GM12878 (cell line): Measurements from ENCODE around the gene NADSYN1. TPM values are rescaled to one million over a fixed set of nuclear protein-coding genes. Genes with fewer than 3 reads are reported as not detected.

ENCODE experiments used
- ATAC-seq: fragments of 200-7000 bp; cut with Tn5 transposase; 3 replicates; pipeline ENCODE4 v1.9.1; 2020; ENCODE audit warnings: mild to moderate bottlenecking, moderate library complexity
- BruUV-seq: library from RNA; stranded (reverse); fragments of 400-500 nt; replicated peaks from 2 replicates; lab custom pipeline; 2021; lab: Mats Ljungman, UMichigan
- CTCF ChIA-PET: fragments of 300-600 bp; sonication (Branson Sonifier 250); formaldehyde crosslinking; extraction: SDS; loops from one replicate; lab custom pipeline; 2021; ENCODE audit warnings: inconsistent platforms; lab: Yijun Ruan, JAX
- POLR2A ChIA-PET: fragments of 350-600 bp; formaldehyde crosslinking; extraction: SDS; loops from one replicate; lab custom pipeline; 2021; ENCODE audit warnings: inconsistent platforms; lab: Charles Lee
- RAD21 ChIA-PET: fragments of 300-600 bp; sonication (Branson Sonifier 250); formaldehyde crosslinking; loops from one replicate; lab custom pipeline; 2023; ENCODE audit warnings: antibody characterized with exemption; ENCODE audit not compliant: unreplicated experiment; lab: Charles Lee
- SMC1A ChIA-PET: fragments of 300-600 bp; sonication (Branson Sonifier 250); formaldehyde crosslinking; loops from one replicate; lab custom pipeline; 2023; ENCODE audit not compliant: unreplicated experiment, uncharacterized antibody; lab: Charles Lee
- DNase-seq: peaks from one replicate; pipeline ENCODE4 v3.0.0-alpha.2; 2011; ENCODE audit warnings: low read depth, low spot score
- FAIRE-seq: peaks from 3 replicates; lab custom pipeline; 2011; peaks lifted over from hg19 to GRCh38; lab: Jason Lieb, UNC
- H2AFZ ChIP-seq: 2 replicates; pipeline ENCODE4 v1.6.0; 2011; ENCODE audit warnings: low read depth, low read length, control low read depth; ENCODE audit not compliant: control insufficient read depth
- H3K27ac ChIP-seq: 2 replicates; pipeline ENCODE4 v1.5.1; 2011; ENCODE audit warnings: control low read depth; ENCODE audit not compliant: control insufficient read depth, insufficient read depth
- H3K27me3 ChIP-seq, 2 experiments: replicated peaks in 1 of 2; 2 replicates each; pipeline versions ENCODE4 v1.6.0 to v1.6.1; 2011; ENCODE audit warnings: low read length in 1 of 2; ENCODE audit not compliant: control insufficient read depth in 2 of 2, insufficient read depth in 2 of 2
- H3K36me3 ChIP-seq, 2 experiments: 2 replicates each; pipeline ENCODE4 v1.5.1; 2011; ENCODE audit warnings: low read length in 1 of 2; ENCODE audit not compliant: control insufficient read depth in 2 of 2, insufficient read depth in 2 of 2
- H3K4me1 ChIP-seq: 2 replicates; pipeline ENCODE4 v1.6.1; 2011; ENCODE audit warnings: mild to moderate bottlenecking, low read length, moderate library complexity, mixed read lengths; ENCODE audit not compliant: control insufficient read depth, insufficient read depth
- H3K4me2 ChIP-seq: 2 replicates; pipeline ENCODE4 v1.6.0; 2011; ENCODE audit warnings: control low read depth; ENCODE audit not compliant: control insufficient read depth, insufficient read depth
- H3K4me3 ChIP-seq: fragments of 200-600 bp; sonication (generic); 2 replicates; pipeline ENCODE4 v1.5.1; 2016
- H3K79me2 ChIP-seq: 2 replicates; pipeline ENCODE4 v1.6.0; 2011; ENCODE audit warnings: low read length; ENCODE audit not compliant: control insufficient read depth, insufficient read depth
- H3K9ac ChIP-seq: 2 replicates; pipeline ENCODE4 v1.8.0; 2011; ENCODE audit warnings: low read length, control low read depth, mixed read lengths; ENCODE audit not compliant: control insufficient read depth, insufficient read depth
- H3K9me3 ChIP-seq: replicated peaks from 3 replicates; pipeline ENCODE4 v1.5.1; 2011; ENCODE audit warnings: mild to moderate bottlenecking, low read length; ENCODE audit not compliant: control insufficient read depth, insufficient read depth
- H4K20me1 ChIP-seq: 2 replicates; pipeline ENCODE4 v1.6.0; 2011; ENCODE audit not compliant: control insufficient read depth, insufficient read depth
- EZH2 ChIP-seq: IDR thresholded peaks from 2 replicates; pipeline ENCODE4 v1.6.1; 2012; ENCODE audit warnings: low read depth, mild to moderate bottlenecking, control low read depth, inconsistent platforms, low read length, borderline replicate concordance; ENCODE audit not compliant: control insufficient read depth
- POLR2A ChIP-seq: IDR thresholded peaks from 2 replicates; pipeline ENCODE4 v1.6.1; 2011; ENCODE audit warnings: low read depth, mild to moderate bottlenecking, low read length
- WGBS: methylation state at CpG from one replicate; pipeline ENCODE4 v1.1.6; 2016; ENCODE audit warnings: low lambda C conversion rate; ENCODE audit not compliant: insufficient replicate concordance, insufficient coverage; ENCODE audit errors: missing lambda C conversion rate; 5-methylcytosine and 5-hydroxymethylcytosine counted together
- in situ Hi-C: fragments of 300-500 bp; cut with MboI; formaldehyde crosslinking; loops from 9 replicates; pipeline ENCODE4 v1.14.3; 2018; ENCODE audit warnings: mixed read lengths
- intact Hi-C: fragments of 100-400 bp; cut with micrococcal nuclease; formaldehyde crosslinking; loops from one replicate; pipeline ENCODE4 v1.14.2; 2022; ENCODE audit not compliant: unreplicated experiment
- polyA plus RNA-seq, 11 experiments: library from polyadenylated mRNA; depleted of rRNA in 4 of 11; unstranded in 6 of 11; stranded (reverse) in 5 of 11; fragments of >200 nt; fragmentation: Nextera tagmentation in 4 of 11; fragmentation: Illumina TruSeq in 1 of 11; extraction: Ambion mirVana in 4 of 11; extraction: Trizol in 1 of 11; gene quantifications; 1 replicate in 1 of 11; 2 replicates in 10 of 11; pipeline versions ENCODE4 v1.2.1 to v1.2.3, GENCODE V29; 2011 to 2016; ENCODE audit warnings: inconsistent platforms in 2 of 11, missing spikeins in 2 of 11, low read depth in 1 of 11
- total RNA-seq, 4 experiments: library from RNA; depleted of rRNA in 3 of 4; stranded (reverse); fragments of >200 nt in 3 of 4; fragmentation: Illumina TruSeq in 1 of 4; extraction: Trizol in 1 of 4; gene quantifications; 2 replicates each; pipeline versions ENCODE4 v1.2.1 to v1.2.3, GENCODE V29; 2013 to 2021
- TF ChIP-seq, protein P1 (sequence below): IDR thresholded peaks from 2 replicates; pipeline ENCODE4 v1.6.1; 2012; ENCODE audit warnings: improper control_type of control experiment, low read depth, low read length; ENCODE audit not compliant: insufficient replicate concordance

Gene NADSYN1
- total and polyA plus RNA-seq, 10 of the 15 experiments (the other 5 are each of a cell fraction or from before 2014, with no cell fraction given) = 12.2 to 90.2 (median 69.5) TPM

DNA sequence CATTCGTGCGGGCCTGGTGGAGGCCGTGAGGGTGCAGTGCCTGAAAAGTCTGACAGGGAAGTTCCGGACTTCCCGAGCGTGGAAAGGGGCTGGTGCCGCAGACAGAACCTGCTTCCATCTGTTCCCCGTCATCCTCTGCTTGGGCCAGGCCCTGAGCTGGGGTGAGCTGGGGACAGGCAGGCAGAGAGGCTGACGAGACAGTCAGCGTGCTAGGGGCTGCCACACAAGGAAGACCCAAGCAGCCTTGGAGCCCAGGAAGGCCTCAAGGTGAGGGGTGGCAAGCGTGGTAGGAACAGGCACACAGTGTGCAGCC lies 25.5 kb downstream of the NADSYN1 start:
- ChIA-PET SMC1A (interaction anchor here (0.6 kb wide), 1 partner anchor 20 kb away, joined by 3 read pairs; no protein-coding TSS in a partner anchor), CTCF (no interaction called here), POLR2A (no interaction called here), RAD21 (no interaction called here)
- Histone ChIP-seq H3K27me3 (no peaks in the 10 kb centered on the region), H3K4me2 (no peak overlapping the region), H3K27ac (no peak overlapping the region), H3K4me1 (no peaks in the 10 kb centered on the region), H4K20me1 (no peaks in the 10 kb centered on the region), H3K9me3 (no peaks in the 10 kb centered on the region), H3K9ac (no peak overlapping the region), H3K36me3 (peaks cover 30 to 40% of the 10 kb centered on the region in 2 experiments), H3K79me2 (no peaks in the 10 kb centered on the region), H3K4me3 (no peak overlapping the region), H2AFZ (no peak overlapping the region)
- in situ Hi-C loops (no loop called here), intact Hi-C loops (no loop called here)
- DNase-seq (no peak), ATAC-seq (no peak), FAIRE-seq (no peak)
- TSS peak; percentile 36 for BruUV-seq
- over 99% methylated on average over 11 of the region's 11 CpGs for WGBS
- peak; percentile 15; the same call in 1 of the 2 replicates for TF ChIP-seq POLR2A
- no peak for TF ChIP-seq EZH2
- TF ChIP-seq, protein P1, sequence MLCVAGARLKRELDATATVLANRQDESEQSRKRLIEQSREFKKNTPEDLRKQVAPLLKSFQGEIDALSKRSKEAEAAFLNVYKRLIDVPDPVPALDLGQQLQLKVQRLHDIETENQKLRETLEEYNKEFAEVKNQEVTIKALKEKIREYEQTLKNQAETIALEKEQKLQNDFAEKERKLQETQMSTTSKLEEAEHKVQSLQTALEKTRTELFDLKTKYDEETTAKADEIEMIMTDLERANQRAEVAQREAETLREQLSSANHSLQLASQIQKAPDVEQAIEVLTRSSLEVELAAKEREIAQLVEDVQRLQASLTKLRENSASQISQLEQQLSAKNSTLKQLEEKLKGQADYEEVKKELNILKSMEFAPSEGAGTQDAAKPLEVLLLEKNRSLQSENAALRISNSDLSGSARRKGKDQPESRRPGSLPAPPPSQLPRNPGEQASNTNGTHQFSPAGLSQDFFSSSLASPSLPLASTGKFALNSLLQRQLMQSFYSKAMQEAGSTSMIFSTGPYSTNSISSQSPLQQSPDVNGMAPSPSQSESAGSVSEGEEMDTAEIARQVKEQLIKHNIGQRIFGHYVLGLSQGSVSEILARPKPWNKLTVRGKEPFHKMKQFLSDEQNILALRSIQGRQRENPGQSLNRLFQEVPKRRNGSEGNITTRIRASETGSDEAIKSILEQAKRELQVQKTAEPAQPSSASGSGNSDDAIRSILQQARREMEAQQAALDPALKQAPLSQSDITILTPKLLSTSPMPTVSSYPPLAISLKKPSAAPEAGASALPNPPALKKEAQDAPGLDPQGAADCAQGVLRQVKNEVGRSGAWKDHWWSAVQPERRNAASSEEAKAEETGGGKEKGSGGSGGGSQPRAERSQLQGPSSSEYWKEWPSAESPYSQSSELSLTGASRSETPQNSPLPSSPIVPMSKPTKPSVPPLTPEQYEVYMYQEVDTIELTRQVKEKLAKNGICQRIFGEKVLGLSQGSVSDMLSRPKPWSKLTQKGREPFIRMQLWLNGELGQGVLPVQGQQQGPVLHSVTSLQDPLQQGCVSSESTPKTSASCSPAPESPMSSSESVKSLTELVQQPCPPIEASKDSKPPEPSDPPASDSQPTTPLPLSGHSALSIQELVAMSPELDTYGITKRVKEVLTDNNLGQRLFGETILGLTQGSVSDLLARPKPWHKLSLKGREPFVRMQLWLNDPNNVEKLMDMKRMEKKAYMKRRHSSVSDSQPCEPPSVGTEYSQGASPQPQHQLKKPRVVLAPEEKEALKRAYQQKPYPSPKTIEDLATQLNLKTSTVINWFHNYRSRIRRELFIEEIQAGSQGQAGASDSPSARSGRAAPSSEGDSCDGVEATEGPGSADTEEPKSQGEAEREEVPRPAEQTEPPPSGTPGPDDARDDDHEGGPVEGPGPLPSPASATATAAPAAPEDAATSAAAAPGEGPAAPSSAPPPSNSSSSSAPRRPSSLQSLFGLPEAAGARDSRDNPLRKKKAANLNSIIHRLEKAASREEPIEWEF = no peak
